KOPT-K1 (cell line): ENCODE results near the gene VSTM2L.
"Not testable (repeated sequence)": the region's sequence is repeated elsewhere in the genome, so short reads cannot be mapped to it uniquely, and the experiment has no call there.

Experiments used
- H3K27ac ChIP-seq: fragments of 200-600 bp; sonication (generic); 2 replicates; pipeline ENCODE4 v1.5.1; 2016; ENCODE audit warnings: antibody characterized with exemption, mild to moderate bottlenecking, low read depth, low read length; ENCODE audit not compliant: poor library complexity, severe bottlenecking
- H3K36me3 ChIP-seq: fragments of 200-600 bp; sonication (generic); 2 replicates; pipeline ENCODE4 v1.5.1; 2017; ENCODE audit warnings: antibody characterized with exemption, mild to moderate bottlenecking, low read length, moderate library complexity; ENCODE audit not compliant: insufficient read depth
- H3K9me3 ChIP-seq: fragments of 200-600 bp; sonication (generic); 2 replicates; pipeline ENCODE4 v1.5.1; 2017; ENCODE audit warnings: antibody characterized with exemption, low read length, mild to moderate bottlenecking; ENCODE audit not compliant: insufficient read depth, poor library complexity, severe bottlenecking

VSTM2L gene

GRCh38 chr20:37941992-37942391 is 39.1 kb downstream of the VSTM2L start:
- H3K9me3 ChIP-seq, result no peaks in the 10 kb centered on the region
- no peak overlapping the region for H3K27ac ChIP-seq
- H3K36me3 ChIP-seq, result no peaks in the 10 kb centered on the region

DNA sequence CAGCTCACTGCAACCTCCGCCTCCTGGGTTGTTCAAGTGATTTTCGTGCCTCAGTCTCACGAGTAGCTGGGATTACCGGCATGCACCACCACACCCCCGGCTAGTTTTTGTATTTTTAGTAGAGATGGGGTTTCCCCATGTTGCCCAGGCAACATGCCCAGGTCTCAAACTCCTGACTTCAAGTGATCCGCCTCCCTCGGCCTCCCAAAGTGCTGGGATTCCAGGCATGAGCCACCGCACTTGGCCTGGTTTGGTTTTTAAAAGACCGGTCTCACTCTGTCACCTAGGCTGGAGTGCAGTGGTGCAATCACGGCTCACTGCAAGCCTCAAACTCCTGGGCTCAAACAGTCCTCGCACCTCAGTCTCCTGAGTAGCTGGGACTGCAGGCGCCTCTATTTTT is 40.1 kb downstream of the VSTM2L start:
- no peaks in the 10 kb centered on the region for H3K36me3 ChIP-seq
- H3K9me3 ChIP-seq, result peaks cover 8% of the 10 kb centered on the region
- H3K27ac ChIP-seq, result no peak overlapping the region

DNA sequence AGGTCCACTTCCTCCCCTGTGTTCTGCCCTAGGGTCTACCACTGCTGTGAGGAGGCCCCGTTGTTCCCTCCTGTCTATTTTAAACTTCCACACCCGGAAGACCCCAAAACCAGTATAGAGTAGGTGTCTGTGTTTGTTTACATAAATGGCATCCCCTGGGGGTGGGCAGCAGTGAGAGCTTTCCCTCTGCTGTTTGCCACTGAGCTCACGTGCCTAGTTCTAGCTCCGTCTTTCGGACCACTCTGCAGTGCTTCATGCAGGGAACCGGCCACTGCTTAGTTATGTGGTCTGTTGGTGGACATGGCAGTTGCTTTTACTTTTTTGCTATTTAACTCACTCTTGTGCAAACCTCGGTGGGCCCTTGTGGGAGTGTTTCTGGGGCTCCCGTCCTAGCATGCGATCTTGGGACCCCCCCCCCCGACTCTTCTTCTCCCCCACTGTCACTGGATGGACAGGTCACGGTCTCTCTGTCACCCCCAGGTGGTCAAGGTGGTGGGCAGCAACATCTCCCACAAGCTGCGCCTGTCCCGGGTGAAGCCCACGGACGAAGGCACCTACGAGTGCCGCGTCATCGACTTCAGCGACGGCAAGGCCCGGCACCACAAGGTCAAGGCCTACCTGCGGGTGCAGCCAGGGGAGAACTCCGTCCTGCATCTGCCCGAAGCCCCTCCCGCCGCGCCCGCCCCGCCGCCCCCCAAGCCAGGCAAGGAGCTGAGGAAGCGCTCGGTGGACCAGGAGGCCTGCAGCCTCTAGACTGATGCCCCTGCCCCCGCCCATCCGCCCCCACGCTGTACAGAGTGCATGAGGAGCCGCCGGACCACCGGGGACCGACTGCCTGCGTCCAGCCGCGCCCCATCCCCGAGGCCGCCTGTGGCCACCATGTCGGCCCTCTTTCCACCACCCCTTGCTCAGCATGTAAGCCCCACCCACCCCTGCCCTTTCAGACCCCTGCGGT is 40.9 kb downstream of the VSTM2L start:
- Histone ChIP-seq H3K36me3 (no peaks in the 10 kb centered on the region), H3K9me3 (peaks cover 13% of the 10 kb centered on the region), H3K27ac (no peak overlapping the region)

GRCh38 chr20:37944456-37944981 is 41.6 kb downstream of the VSTM2L start:
- H3K9me3 ChIP-seq, result peaks cover 13% of the 10 kb centered on the region
- no peak overlapping the region for H3K27ac ChIP-seq
- no peaks in the 10 kb centered on the region for H3K36me3 ChIP-seq

DNA sequence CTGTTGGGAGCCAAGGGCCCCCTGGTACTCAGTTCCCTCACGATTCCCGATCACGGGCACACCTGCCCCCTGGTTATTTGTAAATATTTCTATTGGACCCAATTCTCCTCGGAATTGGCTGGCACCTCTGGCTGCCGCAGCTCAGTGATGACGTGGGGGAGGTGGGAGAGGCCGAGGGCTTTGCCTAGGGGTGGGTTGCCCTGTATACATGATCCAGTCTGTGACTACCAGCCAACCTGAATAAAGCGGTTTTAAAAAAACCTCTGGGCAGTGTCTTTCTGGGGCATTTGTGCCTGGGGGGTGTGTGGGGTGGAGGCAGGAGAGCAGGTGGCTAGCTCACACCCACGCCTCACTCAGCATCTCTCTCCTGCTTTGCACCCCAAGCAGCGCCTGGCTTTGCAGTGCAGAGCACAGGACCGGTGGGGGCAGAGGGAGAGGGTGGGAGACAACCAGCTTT is 42.2 kb downstream of the VSTM2L start:
- Histone ChIP-seq H3K9me3 (peaks cover 13% of the 10 kb centered on the region), H3K27ac (no peak overlapping the region), H3K36me3 (no peaks in the 10 kb centered on the region)

GRCh38 chr20:37946946-37947345 is 44.0 kb downstream of the VSTM2L start:
- Histone ChIP-seq H3K36me3 (no peaks in the 10 kb centered on the region), H3K27ac (no peak overlapping the region), H3K9me3 (peaks cover 13% of the 10 kb centered on the region)

DNA sequence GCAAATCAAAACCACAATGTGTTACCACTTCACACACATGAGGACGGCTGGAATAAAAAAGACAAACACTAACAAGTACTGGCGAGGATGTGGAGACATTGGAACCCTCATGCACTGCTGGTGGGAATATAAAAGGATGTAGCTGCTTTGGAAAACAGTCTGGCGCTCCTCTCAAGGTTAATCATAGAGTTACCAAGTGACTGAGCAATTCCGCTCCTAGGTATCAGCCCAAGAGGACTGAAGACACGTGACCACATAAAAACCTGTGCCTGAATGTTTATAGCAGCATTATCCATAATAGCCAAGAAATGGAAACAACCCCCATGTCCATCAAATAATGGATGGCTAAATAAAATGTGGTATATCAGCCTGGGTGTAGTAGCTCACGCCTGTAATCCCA is 45.0 kb downstream of the VSTM2L start:
- Histone ChIP-seq H3K9me3 (peaks cover 13% of the 10 kb centered on the region), H3K27ac (no peak overlapping the region), H3K36me3 (no peaks in the 10 kb centered on the region)

GRCh38 chr20:37948956-37949355 is 46.0 kb downstream of the VSTM2L start:
- Histone ChIP-seq H3K36me3 (no peaks in the 10 kb centered on the region), H3K27ac (no peak overlapping the region), H3K9me3 (peaks cover 13% of the 10 kb centered on the region)

DNA sequence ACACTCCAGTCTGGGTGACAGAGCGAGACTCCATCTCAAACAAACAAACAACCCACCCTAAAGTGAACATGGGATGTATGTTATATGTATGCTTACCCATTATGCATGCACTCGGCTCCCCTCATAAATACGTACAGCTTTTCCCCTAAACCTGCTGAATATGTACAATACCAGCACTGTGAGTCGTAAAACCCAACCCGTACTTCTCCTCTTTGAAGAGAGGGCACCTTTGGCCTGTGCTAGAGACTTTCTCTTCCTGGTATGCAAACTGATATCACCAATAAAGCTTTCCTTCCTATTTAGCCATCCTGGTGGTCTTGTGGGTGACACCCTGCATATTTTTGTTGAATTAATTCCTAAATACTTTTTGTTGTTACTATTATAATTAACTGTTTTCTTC is 51.3 kb downstream of the VSTM2L start:
- no peaks in the 10 kb centered on the region for H3K9me3 ChIP-seq
- H3K27ac ChIP-seq, result no peak overlapping the region
- no peaks in the 10 kb centered on the region for H3K36me3 ChIP-seq

DNA sequence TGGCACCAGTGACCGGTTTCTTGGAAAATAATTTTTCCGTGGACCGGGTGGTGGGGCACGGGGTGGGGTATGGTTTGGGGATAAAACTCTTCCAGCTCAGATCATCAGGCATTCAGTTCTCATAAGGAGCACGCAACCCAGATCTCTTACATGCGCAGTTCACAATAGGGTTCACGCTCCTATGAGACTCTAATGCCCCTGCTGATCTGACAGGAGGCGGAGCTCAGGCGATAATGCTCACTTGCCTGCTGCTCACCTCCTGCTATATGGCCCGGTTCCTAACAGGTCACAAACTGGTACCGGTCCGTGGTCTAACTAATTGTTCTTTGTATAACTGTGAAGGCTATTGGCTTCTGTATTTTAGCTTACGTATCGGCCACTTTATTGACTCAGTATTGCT is 51.7 kb downstream of the VSTM2L start:
- Histone ChIP-seq H3K36me3 (no peaks in the 10 kb centered on the region), H3K27ac (no peak overlapping the region)

GRCh38 chr20:37955511-37955910 is 52.6 kb downstream of the VSTM2L start:
- no peaks in the 10 kb centered on the region for H3K36me3 ChIP-seq
- no peak overlapping the region for H3K27ac ChIP-seq
- no peaks in the 10 kb centered on the region for H3K9me3 ChIP-seq

More for the DNA sequence above, 51.7 kb downstream of the VSTM2L start:
- H3K9me3 ChIP-seq, result no peaks in the 10 kb centered on the region

DNA sequence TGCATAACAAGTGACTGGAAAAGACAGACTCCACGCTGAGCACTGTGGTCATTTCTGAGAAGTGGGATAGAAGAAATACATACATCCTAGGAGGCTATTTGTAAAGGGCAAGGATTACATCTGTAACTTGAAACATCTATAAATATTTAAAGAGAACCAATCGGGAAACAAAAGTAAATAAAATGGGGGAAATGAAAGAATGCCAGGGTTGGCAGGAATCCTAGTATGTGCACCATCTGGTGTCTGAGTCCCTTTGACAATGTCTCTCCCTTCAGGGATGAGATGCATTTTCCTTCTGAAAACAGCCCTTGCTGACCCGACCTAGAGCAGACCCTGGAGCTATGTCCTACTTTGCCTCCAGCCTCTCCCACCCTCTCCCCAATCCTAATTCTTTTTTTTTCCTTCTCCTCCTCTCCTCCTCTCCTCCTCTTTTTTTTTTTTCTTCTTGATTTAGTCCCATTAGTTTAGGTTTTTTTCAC is 53.2 kb downstream of the VSTM2L start:
- no peaks in the 10 kb centered on the region for H3K9me3 ChIP-seq
- H3K36me3 ChIP-seq, result no peaks in the 10 kb centered on the region
- H3K27ac ChIP-seq, result no peak overlapping the region

DNA sequence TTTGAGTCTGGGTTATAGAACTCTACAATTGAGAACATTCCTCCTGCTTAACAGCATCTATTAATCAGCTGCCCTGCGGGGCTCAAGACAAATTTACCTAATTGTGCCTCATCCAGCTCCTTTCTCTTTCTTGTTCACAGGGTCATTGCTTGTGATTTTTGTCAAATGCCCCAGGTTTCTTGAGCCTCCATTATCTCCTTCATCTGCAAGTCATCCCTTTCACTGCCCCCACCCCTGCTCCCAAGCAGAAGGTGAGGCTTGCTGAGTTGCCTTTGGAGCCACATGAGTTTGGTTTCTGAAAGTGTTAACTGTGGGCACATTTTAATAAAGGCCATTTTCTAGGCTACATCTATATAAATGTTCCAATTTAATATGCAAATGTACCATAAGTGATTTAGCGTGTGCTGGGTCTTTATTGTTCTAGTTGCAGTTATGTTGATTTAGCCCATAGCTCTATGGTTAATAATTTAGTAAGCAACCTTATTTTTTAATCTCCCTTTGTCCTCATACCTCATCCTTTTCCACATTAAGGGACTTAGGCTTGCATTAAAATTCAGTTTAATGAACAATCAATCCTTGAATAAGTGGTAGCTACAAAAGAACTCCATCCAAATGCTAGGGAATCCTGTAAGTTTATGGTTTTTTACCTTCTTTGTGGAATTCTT is 56.1 kb downstream of the VSTM2L start:
- Histone ChIP-seq H3K9me3 (no peaks in the 10 kb centered on the region), H3K27ac (no peak overlapping the region), H3K36me3 (no peaks in the 10 kb centered on the region)

DNA sequence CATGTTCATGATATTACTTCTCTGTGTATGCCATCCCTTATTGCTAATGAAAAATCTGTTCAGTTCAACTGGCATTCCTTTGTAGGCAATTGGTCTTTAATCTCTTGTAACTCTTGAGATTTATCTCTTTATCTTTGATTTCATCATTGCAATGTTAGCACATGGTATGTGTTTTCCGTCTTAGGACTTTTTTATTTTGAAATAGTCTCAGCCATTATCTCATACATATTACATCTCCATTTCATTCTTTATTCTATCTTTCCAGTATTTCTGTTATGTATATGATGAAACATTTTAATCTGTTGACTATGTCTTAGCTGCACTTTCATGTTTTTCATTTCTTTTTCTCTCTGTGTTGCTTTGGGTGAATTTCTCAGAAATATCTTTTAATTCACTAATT is 58.1 kb downstream of the VSTM2L start:
- Histone ChIP-seq H3K9me3 (no peaks in the 10 kb centered on the region), H3K36me3 (no peaks in the 10 kb centered on the region), H3K27ac (no peak overlapping the region)

DNA sequence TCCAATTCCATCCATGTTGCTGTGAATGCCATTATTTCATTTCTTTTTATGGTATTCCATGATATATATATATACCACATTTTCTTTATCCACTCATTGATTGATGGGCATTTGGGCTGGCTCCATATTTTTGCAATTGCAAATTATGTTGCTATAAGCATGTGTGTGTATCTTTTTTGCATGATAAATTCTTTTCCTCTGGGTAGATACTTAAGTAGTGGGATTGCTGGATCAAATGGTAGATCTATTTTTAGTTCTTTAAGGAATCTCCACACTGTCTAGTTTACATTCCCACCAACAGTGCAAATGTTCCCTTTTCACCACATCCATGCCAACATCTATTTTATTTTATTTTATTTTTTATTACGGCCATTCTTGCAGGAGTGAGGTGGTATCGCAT is 60.6 kb downstream of the VSTM2L start:
- not testable (repeated sequence) for H3K27ac ChIP-seq, H3K36me3 ChIP-seq
- peaks cover 14% of the 10 kb centered on the region for H3K9me3 ChIP-seq
